HG03280 (cell line): Measurements from ENCODE around the gene CALU.

Experiments used
- ATAC-seq: cut with Tn5 transposase; IDR thresholded peaks from one replicate; pipeline ENCODE4 v1.9.1; 2021; ENCODE audit warnings: mild to moderate bottlenecking, moderate library complexity; ENCODE audit not compliant: unreplicated experiment

Gene CALU

DNA sequence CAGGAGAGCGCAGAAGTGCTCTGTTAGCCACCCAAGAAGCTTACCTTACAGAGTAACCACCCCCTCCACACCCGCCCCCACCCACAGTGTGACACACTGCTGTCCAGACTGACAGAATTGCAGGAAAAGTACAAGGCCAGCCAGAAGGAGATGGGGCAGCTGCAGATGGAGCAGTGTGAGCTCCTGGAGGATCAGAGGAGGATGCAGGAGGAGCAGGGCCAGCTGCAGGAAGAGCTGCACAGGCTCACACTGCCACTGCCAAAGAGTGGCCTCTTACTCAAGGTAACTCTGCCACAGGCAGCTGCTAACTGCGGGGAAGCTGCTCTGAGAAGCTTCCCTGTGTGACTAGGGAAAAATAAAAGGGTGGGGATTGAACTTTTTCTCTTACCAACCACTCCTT lies 70.2 kb downstream of the CALU start:
- no peak for ATAC-seq

DNA sequence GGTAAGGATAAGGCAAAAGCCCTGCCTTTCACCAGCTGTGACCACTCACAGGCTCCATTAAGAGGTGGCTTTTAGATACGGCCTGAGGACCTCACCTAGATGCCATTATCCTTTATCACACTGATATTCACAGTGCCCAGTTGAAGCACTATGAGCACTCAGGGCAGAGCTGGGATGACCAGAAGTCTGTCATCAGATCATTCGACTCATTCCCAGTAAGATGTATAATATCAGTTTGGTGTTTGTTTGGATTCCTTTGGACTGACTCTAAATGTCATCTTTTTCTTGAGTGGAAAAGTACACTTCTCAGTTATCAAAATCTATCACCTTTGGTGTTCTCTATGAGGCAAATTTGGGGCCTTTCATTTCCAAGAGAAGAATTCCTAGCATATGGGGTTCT lies 71.3 kb downstream of the CALU start:
- no peak for ATAC-seq

DNA sequence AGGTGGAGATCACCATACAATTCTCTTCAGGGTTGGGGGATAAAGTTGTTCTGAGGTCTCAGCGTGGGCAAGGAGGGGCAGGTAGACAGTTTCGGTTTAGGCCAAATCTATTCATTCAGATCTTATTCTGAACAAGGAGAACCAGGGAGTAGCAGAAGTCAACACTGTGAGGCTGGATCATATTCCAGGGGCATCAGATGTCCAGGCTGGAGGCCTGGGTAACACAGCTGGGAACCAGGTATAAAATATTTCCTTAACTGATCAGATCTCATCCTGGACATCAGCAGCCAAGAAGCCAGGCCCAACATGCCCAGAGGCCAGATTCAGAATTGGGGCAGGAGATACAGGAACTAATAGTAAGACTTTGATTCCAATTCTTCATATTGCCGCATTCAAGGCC lies 71.8 kb downstream of the CALU start:
- no peak for ATAC-seq

- no peak for ATAC-seq
These were observed 72.7 kb downstream of the CALU start for GRCh38 chr7:128811631-128812430.

- no peak for ATAC-seq
These were observed 73.5 kb downstream of the CALU start for GRCh38 chr7:128812514-128813168.

DNA sequence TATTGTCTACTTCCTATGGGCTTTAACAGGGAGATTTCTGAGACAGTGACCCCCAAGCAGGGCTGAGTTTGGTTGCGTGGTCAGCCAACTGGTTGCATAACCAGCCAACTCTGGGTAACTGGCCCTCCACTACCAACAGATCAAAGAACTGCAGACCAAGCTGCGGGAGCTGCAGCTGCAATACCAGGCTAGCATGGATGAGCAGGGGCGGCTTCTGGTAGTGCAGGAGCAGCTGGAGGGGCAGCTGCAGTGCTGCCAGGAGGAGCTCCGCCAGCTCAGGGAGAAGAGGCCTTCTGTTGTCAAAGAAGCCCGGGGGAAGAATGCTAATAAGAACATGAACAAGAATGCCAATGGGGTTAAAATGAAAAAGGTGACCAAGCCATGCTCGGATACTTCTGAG lies 75.3 kb downstream of the CALU start:
- ATAC-seq = no peak

- no peak for ATAC-seq
These were observed 76.3 kb downstream of the CALU start for GRCh38 chr7:128815289-128815942.

GRCh38 chr7:128818694-128819093 lies 79.5 kb downstream of the CALU start:
- ATAC-seq = no peak
